Caco-2 (cell line): Measurements from ENCODE around the gene CFAP58. TPM values are rescaled to one million over a fixed set of nuclear protein-coding genes. Genes with fewer than 3 reads are reported as not detected.

Source experiments
- BruUV-seq: library from RNA; stranded (reverse); fragments of 400-500 nt; replicated peaks from 2 replicates; lab custom pipeline; 2021; lab: Mats Ljungman, UMichigan
- CTCF ChIA-PET: fragments of 300-600 bp; sonication (Branson Sonifier 250); formaldehyde crosslinking; loops from one replicate; lab custom pipeline; 2022; ENCODE audit warnings: antibody characterized with exemption; lab: Charles Lee
- POLR2A ChIA-PET: fragments of 300-600 bp; sonication (Branson Sonifier 250); formaldehyde crosslinking; loops from one replicate; lab custom pipeline; 2022; ENCODE audit warnings: antibody characterized with exemption; lab: Charles Lee
- DNase-seq, 2 experiments: peaks; one replicate each; pipeline versions ENCODE4 v3.0.0 to v3.0.0-alpha.2; 2020 to 2022
- H3K27me3 ChIP-seq: replicated peaks from 2 replicates; pipeline ENCODE4 v1.6.0; 2011; ENCODE audit warnings: low read length; ENCODE audit not compliant: control insufficient read depth, insufficient read depth
- H3K36me3 ChIP-seq: 2 replicates; pipeline ENCODE4 v1.5.1; 2011; ENCODE audit warnings: low read length; ENCODE audit not compliant: control insufficient read depth, insufficient read depth
- H3K4me1 ChIP-seq: fragments of 250-450 bp; sonication (Bioruptor Pico); 2 replicates; pipeline ENCODE4 v1.5.1; 2020; ENCODE audit warnings: mild to moderate bottlenecking
- H3K4me3 ChIP-seq: 2 replicates; pipeline ENCODE4 v1.5.1; 2011; ENCODE audit warnings: low read depth, mild to moderate bottlenecking, control low read depth, low read length
- H3K9me3 ChIP-seq: fragments of 250-450 bp; sonication (Bioruptor Pico); 2 replicates; pipeline ENCODE4 v1.5.1; 2020; ENCODE audit warnings: mild to moderate bottlenecking, moderate library complexity
- H3K27ac Mint-ChIP-seq: one replicate; pipeline ENCODE4 v1.8.0; 2022; ENCODE audit warnings: mixed read lengths; ENCODE audit not compliant: unreplicated experiment
- H3K27me3 Mint-ChIP-seq: one replicate; pipeline ENCODE4 v1.8.0; 2022; ENCODE audit warnings: mixed read lengths; ENCODE audit not compliant: insufficient read depth, unreplicated experiment
- H3K36me3 Mint-ChIP-seq: one replicate; pipeline ENCODE4 v1.8.0; 2022; ENCODE audit warnings: mild to moderate bottlenecking, mixed read lengths; ENCODE audit not compliant: insufficient read depth, unreplicated experiment
- H3K4me1 Mint-ChIP-seq: one replicate; pipeline ENCODE4 v1.8.0; 2022; ENCODE audit warnings: low read depth, mixed read lengths; ENCODE audit not compliant: unreplicated experiment
- H3K4me3 Mint-ChIP-seq: one replicate; pipeline ENCODE4 v1.8.0; 2022; ENCODE audit warnings: mild to moderate bottlenecking, moderate library complexity, mixed read lengths; ENCODE audit not compliant: unreplicated experiment
- H3K9me3 Mint-ChIP-seq: one replicate; pipeline ENCODE4 v1.8.0; 2022; ENCODE audit warnings: mixed read lengths; ENCODE audit not compliant: unreplicated experiment
- intact Hi-C: fragments of 100-400 bp; cut with micrococcal nuclease; formaldehyde crosslinking; loops from one replicate; pipeline ENCODE4 v1.10.0; 2022; ENCODE audit not compliant: unreplicated experiment
- total RNA-seq: library from RNA; stranded (reverse); gene quantifications from 2 replicates; pipeline ENCODE4 v1.2.3, GENCODE V29; 2022
- TF ChIP-seq, protein P1 (sequence below), 2 experiments: fragments of 200-600 bp in 1 of 2; IDR thresholded peaks; 1 replicate in 1 of 2; 2 replicates in 1 of 2; pipeline versions ENCODE4 v1.5.1 to v1.8.0; 2011 to 2022; ENCODE audit warnings: antibody characterized with exemption in 1 of 2, control low read depth in 1 of 2, inconsistent platforms in 1 of 2, low read depth in 1 of 2, low read length in 1 of 2, mild to moderate bottlenecking in 1 of 2, moderate library complexity in 1 of 2; ENCODE audit not compliant: insufficient read depth in 1 of 2, severe bottlenecking in 1 of 2, unreplicated experiment in 1 of 2

Gene CFAP58
- total RNA-seq, 1 experiment from 2014 or later: not detected

DNA sequence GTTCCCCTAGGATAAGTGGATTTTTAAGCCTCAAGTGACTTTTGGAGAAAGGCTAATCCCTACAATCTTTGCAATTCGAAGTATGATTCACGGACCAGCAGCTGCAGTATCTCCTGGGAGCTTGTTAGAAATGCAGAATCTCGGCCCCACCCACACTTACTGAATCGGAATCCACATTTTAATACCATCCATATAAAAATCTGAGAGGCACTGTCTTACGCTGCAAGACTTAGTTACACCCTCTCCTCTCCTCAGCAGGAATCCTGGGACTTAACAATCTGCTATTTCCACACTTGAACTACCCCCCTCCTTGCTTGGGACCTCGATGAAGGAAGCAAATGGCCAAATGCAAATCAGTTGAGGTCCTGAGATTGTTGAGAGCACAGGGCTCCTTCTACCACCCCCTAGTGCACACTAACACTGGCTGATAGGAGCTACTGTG, 36.3 kb upstream of the CFAP58 start:
- no peaks in the 10 kb centered on the region for H3K36me3 ChIP-seq
- no TSS peak for BruUV-seq
- Mint-ChIP-seq H3K4me3 (no peak overlapping the region), H3K4me1 (no peaks in the 10 kb centered on the region), H3K27ac (no peak overlapping the region), H3K9me3 (no peaks in the 10 kb centered on the region), H3K27me3 (no peaks in the 10 kb centered on the region), H3K36me3 (no peaks in the 10 kb centered on the region)
- no peaks in the 10 kb centered on the region for H3K27me3 ChIP-seq
- ChIA-PET POLR2A (no interaction called here), CTCF (no interaction called here)
- intact Hi-C loops: no loop called here
- no peak for DNase-seq
- no peak overlapping the region for H3K4me3 ChIP-seq
- H3K4me1 ChIP-seq: no peaks in the 10 kb centered on the region
- TF ChIP-seq, protein P1, sequence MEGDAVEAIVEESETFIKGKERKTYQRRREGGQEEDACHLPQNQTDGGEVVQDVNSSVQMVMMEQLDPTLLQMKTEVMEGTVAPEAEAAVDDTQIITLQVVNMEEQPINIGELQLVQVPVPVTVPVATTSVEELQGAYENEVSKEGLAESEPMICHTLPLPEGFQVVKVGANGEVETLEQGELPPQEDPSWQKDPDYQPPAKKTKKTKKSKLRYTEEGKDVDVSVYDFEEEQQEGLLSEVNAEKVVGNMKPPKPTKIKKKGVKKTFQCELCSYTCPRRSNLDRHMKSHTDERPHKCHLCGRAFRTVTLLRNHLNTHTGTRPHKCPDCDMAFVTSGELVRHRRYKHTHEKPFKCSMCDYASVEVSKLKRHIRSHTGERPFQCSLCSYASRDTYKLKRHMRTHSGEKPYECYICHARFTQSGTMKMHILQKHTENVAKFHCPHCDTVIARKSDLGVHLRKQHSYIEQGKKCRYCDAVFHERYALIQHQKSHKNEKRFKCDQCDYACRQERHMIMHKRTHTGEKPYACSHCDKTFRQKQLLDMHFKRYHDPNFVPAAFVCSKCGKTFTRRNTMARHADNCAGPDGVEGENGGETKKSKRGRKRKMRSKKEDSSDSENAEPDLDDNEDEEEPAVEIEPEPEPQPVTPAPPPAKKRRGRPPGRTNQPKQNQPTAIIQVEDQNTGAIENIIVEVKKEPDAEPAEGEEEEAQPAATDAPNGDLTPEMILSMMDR (IDR thresholded peaks at IDR 0.05; ENCODE audit: insufficient read depth in 1 of 2, low read depth in 1 of 2, low read length in 1 of 2, severe bottlenecking in 1 of 2, unreplicated experiment in 1 of 2): no peak
- H3K9me3 ChIP-seq: no peaks in the 10 kb centered on the region

- ChIA-PET CTCF (no interaction called here), POLR2A (no interaction called here)
- no TSS peak for BruUV-seq
- H3K9me3 Mint-ChIP-seq: no peaks in the 10 kb centered on the region
- no peak overlapping the region for H3K27ac Mint-ChIP-seq
- Histone ChIP-seq H3K27me3 (no peaks in the 10 kb centered on the region), H3K4me3 (no peak overlapping the region), H3K9me3 (no peaks in the 10 kb centered on the region), H3K36me3 (no peaks in the 10 kb centered on the region), H3K4me1 (no peaks in the 10 kb centered on the region)
- DNase-seq: no peak
- intact Hi-C loops: no loop called here
- H3K36me3 Mint-ChIP-seq: no peaks in the 10 kb centered on the region
- H3K4me1 Mint-ChIP-seq: no peaks in the 10 kb centered on the region
- no peak overlapping the region for H3K4me3 Mint-ChIP-seq
- TF ChIP-seq, protein P1 (IDR thresholded peaks at IDR 0.05; ENCODE audit: insufficient read depth in 1 of 2, low read depth in 1 of 2, low read length in 1 of 2, severe bottlenecking in 1 of 2, unreplicated experiment in 1 of 2): no peak
- no peaks in the 10 kb centered on the region for H3K27me3 Mint-ChIP-seq
Observed at GRCh38 chr10:104317726-104318299, 35.8 kb upstream of the CFAP58 start.

DNA sequence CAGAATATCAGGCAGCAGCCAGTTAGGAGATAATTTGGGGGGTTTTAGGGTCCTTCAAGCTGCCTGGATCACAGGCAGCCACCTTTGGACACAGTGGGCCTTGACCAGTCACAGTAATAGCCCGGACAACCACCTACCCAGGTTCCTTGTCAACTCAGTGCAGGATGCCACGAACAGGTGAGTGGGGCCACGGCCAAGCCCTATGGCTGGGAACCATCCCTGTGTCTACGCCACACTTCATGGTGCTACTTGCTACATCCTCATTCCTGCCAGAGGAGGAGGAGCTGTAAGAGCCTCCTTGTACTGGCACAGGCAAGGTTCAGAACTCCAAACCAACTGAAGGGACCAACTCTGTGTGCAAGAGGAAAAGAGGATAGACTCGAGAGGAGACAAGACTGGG, 35.3 kb upstream of the CFAP58 start:
- no peaks in the 10 kb centered on the region for H3K27me3 ChIP-seq
- POLR2A ChIA-PET: no interaction called here
- intact Hi-C loops: no loop called here

More for the DNA sequence above, 35.3 kb upstream of the CFAP58 start:
- Histone ChIP-seq H3K36me3 (no peaks in the 10 kb centered on the region), H3K4me3 (no peak overlapping the region), H3K4me1 (no peaks in the 10 kb centered on the region), H3K9me3 (no peaks in the 10 kb centered on the region)
- no peak for DNase-seq
- BruUV-seq: no TSS peak
- Mint-ChIP-seq H3K27ac (no peak overlapping the region), H3K27me3 (no peaks in the 10 kb centered on the region), H3K9me3 (no peaks in the 10 kb centered on the region), H3K36me3 (no peaks in the 10 kb centered on the region), H3K4me3 (no peak overlapping the region), H3K4me1 (no peaks in the 10 kb centered on the region)
- CTCF ChIA-PET: no interaction called here
- TF ChIP-seq, protein P1 (IDR thresholded peaks at IDR 0.05; ENCODE audit: insufficient read depth in 1 of 2, low read depth in 1 of 2, low read length in 1 of 2, severe bottlenecking in 1 of 2, unreplicated experiment in 1 of 2): no peak
